GM18858 (cell line): ENCODE results near the gene AIFM1.

Experiments
- ATAC-seq: cut with Tn5 transposase; IDR thresholded peaks from one replicate; pipeline ENCODE4 v1.9.1; 2021; ENCODE audit not compliant: unreplicated experiment

AIFM1 gene

GRCh38 chrX:130165703-130166502 is at the start of gene AIFM1:
Gene AIFM1, minus strand, starts transcription at chrX:130165841. Its CDS starts 185 bp downstream, at chrX:130165656.
- ATAC-seq = peak; percentile 87

- no peak for ATAC-seq
These were observed 47.7 kb upstream of the AIFM1 start for GRCh38 chrX:130213376-130213775.

GRCh38 chrX:130212371-130212770 is 46.7 kb upstream of the AIFM1 start:
- ATAC-seq = peak; percentile 57

GRCh38 chrX:130211415-130212186 is 46.0 kb upstream of the AIFM1 start:
- no peak for ATAC-seq

GRCh38 chrX:130204647-130205046 is 39.0 kb upstream of the AIFM1 start:
- ATAC-seq = no peak

- ATAC-seq = no peak
These were observed 31.8 kb upstream of the AIFM1 start for GRCh38 chrX:130197464-130197863.

GRCh38 chrX:130196466-130196865 is 30.8 kb upstream of the AIFM1 start:
- ATAC-seq = no peak

- no peak for ATAC-seq
These were observed 25.2 kb upstream of the AIFM1 start for GRCh38 chrX:130190801-130191200.

- ATAC-seq = no peak
These were observed 21.0 kb upstream of the AIFM1 start for GRCh38 chrX:130186651-130187050.

- ATAC-seq = no peak
These were observed 19.2 kb upstream of the AIFM1 start for GRCh38 chrX:130184857-130185256.

GRCh38 chrX:130184168-130184567 is 18.5 kb upstream of the AIFM1 start:
- ATAC-seq = no peak

GRCh38 chrX:130179579-130180215 is 14.1 kb upstream of the AIFM1 start:
- no peak for ATAC-seq

- no peak for ATAC-seq
These were observed 13.5 kb upstream of the AIFM1 start for GRCh38 chrX:130179170-130179569.

GRCh38 chrX:130176942-130177341 is 11.3 kb upstream of the AIFM1 start:
- ATAC-seq = no peak

- ATAC-seq = peak; percentile 89
These were observed 10.7 kb upstream of the AIFM1 start for GRCh38 chrX:130176354-130176776.

- ATAC-seq = no peak
These were observed 9.3 kb upstream of the AIFM1 start for GRCh38 chrX:130174937-130175336.

GRCh38 chrX:130174045-130174704 is 8.5 kb upstream of the AIFM1 start:
- no peak for ATAC-seq

GRCh38 chrX:130173190-130173895 is 7.7 kb upstream of the AIFM1 start:
- ATAC-seq = no peak

GRCh38 chrX:130172127-130172845 is 6.6 kb upstream of the AIFM1 start:
- no peak for ATAC-seq
